Activated effector memory CD4-positive, alpha-beta T cell treated with Interleukin-2 at 50 U/mL for 16 hours (primary cell): ENCODE data around the gene AFG1L.
"Not testable (repeated sequence)": the region's sequence is repeated elsewhere in the genome, so short reads cannot be mapped to it uniquely, and the experiment has no call there.

Experiments used
- DNase-seq: peaks from one replicate; pipeline ENCODE4 v3.0.0-alpha.2; 2020

The AFG1L gene

DNA sequence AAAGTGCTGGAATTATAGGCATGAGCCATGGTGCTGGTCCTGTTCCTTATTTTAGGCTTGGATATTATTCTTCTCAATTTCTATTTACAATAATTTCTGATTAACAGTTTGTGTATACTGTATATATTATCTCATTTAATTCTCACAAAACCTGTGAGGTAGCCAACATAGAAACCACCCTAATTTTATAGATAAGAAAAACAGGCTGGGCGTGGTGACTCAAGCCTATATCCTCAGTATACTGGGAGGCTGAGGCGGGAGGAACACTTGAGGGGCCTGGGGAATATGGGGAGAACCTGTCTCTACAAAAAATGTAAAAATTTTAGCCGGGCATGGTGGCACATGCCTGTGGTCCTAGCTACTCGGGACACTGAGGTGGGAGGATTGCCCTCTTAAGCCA lies 3.8 kb upstream of the AFG1L start:
- no peak for DNase-seq

DNA sequence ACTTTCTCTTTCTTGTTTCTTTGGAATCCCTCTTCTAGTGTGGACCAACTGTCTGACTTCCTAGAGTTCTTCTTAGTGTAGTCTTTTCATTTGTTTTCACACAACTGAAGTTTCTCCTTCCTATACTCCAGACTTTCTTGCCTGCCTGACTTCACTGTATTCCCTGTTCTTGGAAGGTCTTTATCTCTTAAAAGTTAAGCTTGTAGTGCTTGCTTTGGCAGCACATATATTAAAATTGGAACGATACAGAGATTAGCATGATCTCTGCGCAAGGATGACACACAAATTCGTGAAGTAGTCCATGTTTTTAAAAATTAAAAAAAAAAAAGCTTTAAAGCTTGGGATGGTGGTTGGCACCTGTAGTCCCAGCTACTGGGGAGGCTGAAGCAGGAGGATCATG lies 2.3 kb upstream of the AFG1L start:
- DNase-seq: not testable (repeated sequence)

DNA sequence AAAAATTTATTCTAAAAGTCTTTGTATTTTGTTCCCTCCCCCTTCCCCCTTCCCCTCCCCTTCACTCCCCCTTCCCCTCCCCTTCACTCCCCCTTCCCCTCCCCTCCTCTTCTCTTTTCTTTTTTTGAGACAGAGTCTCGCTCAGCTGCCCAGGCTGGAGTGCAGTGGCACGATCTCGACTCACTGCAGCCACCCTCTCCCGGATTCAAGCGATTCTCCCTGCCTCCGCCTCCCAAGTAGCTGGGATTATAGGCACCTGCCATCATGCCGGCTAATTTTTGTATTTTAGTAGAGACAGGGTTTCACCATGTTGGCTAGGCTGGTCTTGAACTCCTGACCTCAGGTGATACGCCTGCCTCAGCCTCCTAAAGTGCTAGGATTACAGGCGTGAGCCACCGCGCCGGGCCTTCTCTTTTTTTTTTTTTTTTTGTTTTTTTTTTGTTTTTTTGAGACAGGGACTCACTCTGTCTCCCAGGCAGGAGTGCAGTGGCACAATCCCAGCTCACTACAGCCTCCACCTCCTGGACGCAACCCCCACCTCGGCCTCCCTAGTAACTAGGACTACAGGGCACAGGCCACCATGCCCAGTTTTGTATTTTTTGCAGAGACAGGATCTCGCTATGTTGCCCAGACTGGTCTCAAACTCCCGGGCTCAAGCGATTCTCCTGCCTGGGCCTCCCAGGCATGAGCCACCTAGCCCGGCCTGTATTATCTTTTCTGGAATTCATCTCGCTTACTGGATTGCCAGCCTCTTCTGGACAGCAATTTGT lies 1.1 kb upstream of the AFG1L start:
- DNase-seq: no peak

DNA sequence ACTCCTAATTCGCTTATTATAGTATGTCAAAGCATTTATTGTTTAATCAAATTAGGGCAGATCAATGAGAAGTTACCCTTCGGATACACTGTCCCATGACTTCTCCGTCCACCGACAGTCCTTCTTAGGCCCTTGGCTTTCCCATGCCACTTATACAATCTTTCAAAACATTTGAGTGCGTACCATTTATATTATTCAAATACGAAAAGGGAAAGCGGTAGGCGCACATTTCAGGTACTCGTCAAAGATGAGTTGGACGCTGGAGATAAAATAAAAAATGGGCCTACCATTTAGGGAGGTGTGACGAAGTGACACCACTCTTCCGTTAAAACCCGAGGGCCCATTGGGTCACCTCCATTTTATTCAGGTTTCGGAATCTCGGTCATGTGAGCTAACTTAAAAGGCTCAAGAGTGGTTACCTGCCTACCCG lies 542 bp upstream of the AFG1L start:
- DNase-seq: no peak

DNA sequence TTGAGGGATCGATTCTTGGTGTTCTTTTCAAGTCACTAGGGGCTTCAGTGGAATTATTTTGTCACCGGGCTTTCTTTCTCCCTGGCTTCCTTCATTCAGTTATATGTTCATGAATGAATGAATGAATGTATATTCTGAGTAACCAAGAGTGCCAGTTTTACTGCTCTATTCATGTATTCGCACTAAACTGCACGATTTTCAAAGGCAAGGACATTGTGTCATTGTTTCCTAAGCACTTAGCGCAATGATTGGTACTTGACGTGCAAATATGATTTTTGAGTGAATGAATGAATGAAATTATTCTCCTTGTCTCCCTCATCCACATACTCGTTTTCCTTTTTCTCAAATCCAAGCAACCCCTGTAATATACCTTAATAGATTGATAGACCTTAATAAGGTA lies 822 bp downstream of the AFG1L start:
- DNase-seq: no peak

DNA sequence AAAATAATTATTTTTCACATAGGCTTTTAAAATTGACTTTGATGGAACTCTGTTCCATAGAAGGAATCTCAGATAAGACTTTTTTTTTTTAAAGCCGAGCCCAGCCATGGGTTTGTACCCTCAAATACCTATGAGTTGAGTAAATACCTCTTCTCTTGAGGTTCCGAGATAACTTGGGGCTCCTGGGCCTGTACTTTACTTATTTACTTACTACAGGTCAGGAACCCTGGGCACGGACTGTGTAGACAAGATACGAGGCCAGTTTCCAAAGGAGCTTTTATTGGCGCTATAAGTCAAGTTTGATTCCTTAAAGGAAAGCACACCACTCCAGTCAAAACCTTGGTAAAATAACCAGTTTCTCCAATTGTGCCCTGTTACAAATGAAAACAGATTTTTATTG lies 7.5 kb downstream of the AFG1L start:
- DNase-seq: no peak

DNA sequence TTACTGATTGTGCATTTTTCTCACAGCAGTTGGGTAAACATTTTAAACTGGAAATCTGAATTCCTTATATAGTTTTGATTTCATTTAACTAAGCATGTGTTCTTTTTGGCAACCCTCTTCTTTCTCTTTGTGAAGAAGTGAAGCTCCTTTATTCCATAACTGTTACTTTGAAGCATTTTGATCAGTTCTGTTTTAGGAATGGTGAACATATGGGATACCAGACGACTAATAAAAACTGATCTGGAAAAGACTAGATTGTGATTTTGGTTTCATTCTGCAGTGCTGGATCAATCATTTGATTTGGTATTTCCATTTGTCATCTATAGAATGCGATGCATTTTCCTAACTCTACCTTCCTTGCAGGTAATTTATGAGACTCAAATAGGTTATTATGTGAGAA lies 9.8 kb downstream of the AFG1L start:
- no peak for DNase-seq

DNA sequence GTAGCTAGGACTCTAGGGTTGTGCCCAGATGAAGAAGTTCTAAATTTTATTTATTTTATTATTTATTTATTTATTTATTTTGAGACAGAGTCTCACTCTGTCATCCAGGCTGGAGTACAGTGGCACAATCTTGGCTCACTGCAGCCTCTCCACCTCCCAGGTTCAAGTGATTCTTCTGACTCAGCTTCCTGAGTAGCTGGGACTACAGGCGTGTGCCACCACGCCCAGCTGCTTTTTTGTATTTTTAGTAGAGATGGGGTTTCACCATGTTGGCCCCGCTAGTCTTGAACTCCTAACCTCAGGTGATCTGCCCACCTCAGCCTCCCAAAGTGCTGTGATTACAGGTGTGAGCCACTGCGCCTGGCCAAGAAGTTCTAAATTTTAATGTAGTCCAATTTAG lies 13.8 kb downstream of the AFG1L start:
- DNase-seq: not testable (repeated sequence)

DNA sequence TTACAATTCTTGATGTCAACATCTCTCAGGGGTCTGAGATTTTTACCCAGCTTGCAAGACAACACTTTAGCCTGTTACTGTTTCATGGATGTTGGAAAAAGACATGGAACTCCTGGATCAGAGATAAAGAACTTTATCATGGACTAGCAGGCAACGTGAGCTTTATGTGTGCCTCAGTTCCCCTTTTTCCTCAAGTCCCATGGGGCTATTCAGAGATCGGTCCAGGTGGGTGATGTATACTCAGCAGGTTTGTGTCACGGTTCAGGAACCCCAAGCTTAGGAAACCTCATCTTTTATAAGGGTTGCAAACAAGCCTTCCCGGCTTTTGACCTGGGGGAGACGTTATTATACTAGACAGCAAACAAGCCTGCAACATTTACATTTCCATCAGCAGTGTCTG lies 15.0 kb downstream of the AFG1L start:
- no peak for DNase-seq

DNA sequence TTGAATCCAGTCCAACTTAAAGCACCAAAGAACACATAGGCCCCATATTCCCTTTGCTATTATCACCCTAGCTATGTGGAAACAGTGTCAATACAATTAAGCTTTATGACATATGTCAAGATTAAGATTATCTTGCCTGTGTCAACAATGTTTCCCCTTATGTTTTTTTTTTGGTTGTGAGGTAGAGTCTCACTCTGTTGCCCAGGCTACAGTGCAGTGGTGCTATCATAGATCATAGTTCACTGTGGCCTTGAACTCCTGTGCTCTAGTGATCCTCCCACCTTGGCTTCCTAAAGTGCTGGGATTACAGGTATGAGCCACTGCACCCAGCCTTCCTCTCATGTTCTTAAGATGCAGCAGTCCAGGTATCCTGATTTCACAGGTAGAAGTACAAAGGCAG lies 17.8 kb downstream of the AFG1L start:
- no peak for DNase-seq

DNA sequence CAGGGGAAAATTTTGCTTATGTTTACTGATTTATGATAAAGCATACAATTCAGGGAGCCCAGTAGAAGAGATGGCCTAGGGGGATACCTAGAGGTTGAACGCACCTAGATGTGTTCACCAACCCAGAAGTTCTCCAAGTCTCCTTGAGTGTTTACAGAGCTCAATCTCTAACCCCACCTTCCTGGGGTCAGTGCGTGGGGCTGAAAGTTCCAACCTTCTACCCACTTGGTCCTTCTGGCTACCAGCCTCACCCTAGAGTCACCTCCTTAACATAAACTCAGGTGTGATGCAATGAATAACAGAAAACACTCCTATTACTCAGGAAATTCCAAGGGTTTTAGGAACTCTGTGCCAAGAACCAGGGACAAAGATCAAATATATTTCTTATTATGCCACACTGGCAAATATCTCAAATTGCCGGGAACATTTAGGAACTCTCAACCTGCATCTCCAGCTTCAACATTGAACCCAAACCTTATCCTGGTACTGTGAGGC lies 26.4 kb downstream of the AFG1L start:
- no peak for DNase-seq

DNA sequence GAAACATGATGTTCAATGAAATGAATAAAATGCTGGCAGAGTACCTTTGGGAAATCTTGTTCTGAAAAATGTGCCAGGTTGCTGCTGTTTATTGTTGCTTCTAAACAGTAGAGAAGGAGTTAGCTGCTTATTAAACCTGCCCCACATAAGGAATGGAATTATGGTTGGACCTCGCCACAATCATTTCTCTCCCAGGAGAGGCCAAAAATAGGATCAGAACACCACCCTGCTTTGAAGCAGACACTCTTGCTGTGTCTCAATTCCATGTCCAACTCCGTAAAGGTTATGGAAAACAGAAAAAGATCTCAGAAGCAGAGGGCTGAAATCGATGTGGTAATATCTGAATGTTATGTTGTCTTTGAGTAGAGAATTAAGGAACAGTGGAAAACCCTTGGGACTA lies 27.9 kb downstream of the AFG1L start:
- DNase-seq: no peak

DNA sequence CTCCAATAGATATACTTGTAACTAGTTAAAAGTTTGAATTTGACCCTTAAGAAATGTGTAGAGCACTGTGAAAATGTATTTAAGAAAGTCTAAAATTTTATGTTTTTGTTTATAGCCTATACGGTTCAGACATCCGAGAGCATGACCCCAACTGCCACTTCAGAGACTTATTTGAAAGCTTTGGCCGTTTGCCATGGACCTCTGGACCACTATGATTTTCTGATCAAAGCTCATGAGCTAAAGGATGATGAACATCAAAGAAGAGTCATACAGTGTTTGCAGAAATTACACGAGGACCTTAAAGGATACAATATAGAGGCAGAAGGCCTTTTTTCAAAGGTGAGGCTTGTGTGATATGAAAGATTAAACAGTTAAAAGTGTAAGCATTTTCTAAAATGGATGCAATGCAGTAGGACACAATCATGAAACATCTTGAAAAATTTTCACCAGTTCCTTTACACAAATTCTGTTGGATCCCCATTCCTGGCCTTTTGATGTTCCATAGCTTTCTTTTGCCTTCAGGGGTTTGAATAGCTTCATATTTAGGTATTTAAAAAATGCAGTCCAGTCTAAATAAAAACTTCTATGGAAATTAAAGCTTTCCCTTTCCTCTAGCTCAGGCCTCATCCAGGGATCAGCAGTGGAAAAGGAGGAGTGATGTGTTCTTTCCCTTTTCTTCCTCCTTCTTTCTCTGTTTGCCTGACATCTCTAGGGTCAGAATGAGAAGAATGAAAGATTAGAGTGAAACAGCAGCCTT lies 29.0 kb downstream of the AFG1L start:
- no peak for DNase-seq

DNA sequence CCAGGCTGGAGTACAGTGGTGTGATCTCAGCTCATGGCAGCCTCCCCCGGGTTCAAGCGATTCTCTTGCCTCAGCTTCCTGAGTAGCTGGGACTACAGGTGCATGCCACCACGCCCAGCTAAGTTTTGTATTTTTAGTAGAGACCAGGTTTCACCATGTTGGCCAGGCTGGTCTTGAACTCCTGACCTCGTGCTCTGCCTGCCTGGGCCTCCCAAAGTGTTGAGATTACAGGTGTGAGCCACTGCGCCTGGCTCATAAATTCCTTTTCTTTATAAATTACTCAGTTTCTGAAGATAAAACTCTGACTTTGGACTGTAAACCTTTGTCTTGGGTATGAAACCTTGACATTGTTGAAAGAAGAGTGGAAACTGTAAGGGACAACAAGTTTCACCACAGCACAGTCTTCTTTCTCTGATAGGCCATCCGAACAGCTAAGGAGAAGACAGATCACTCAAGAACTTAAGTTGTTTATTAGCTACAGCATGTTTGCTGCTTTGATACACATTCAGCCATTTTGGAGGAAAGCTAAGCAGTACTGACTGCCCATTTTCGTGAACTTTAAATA lies 35.4 kb downstream of the AFG1L start:
- DNase-seq: not testable (repeated sequence)

DNA sequence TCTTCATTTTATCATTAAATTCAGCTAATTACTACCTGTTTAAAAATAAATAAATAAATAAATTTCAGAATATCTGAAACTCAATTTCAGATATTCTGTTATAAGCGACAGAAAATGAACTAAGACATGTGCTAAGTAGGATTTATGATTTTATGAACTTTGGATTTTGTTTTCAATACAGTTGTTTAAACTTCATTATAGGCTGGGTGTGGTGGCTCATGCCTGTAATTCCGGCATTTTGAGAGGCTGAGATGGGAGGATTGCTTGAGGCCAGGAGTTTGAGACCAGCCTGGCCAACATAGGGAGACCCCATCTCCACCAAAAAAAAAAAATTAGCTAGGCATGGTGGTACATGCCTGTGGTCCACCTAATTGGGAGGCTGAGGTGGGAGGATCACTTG lies 36.0 kb downstream of the AFG1L start:
- no peak for DNase-seq

DNA sequence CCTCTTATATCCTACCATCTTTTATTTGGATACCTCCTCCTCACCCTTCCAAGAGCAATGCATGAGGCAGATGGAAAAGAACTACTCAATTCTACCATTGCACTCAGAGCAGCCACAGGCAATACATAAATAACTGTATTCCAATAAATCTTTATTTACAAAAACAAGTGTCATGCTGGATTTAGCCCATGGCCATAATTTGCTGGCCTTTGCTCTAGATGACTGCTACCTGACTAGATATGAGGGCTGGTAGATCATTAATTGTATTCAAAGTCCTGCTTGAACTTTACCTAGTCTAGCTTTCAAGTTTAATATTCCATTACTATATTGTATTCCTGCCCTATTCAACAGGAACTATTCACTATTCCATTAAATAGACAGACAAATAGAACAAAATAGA lies 37.1 kb downstream of the AFG1L start:
- no peak for DNase-seq

DNA sequence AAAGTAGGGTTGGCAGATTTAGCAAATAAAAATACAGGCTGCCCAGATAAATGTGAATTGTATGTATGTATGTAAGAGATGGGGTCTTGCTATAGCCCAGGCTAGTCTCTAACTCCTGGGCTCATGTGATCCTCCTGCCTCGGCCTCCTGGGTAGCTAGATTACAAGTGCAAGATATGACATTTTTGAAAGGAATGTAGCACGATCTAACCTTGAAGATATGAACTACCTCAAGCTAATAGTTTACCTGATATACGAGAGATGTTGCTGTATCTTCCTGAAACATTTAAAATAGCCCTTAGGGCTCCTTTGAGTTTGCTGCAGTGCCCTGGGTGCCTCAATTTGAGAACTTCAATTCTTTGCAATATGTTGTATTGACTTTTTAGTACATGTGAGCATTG lies 42.1 kb downstream of the AFG1L start:
- DNase-seq: no peak

DNA sequence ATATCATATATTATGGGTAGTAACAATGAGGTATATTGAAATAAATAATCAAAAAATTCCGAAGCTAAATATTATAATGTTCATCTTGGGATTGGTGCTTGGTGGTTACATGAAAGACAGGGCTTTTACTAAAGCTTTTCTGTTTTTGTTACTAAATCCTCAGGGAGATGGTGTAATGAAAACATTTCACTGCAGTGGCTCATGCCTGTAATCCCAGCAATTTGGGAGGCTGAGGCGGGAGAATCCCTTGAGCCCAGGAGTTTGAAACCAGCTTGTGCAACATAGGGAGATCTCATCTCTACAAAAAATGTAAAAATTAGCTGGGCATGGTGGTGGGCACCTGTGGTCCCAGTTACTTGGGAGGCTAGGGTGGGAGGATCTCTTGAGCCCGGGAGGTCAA lies 42.9 kb downstream of the AFG1L start:
- no peak for DNase-seq

DNA sequence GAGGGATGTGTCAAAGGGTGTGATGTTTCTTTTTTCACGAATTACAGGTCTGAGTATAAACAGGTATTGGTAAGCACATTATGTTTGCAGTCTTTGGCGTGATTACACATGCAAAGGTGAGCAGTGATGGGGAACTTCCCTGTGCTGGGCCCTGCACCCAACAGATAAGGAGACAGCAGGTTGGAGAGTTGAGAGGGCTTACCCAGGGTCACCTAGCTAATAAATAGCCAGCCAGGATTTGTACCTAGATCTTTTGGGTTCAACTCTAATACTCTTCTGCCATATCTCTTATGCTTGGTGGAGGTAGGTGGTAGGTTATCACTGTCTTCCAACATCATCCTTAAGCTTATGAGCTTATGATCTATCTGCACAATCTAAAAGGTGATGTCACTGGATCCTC lies 46.5 kb downstream of the AFG1L start:
- no peak for DNase-seq

DNA sequence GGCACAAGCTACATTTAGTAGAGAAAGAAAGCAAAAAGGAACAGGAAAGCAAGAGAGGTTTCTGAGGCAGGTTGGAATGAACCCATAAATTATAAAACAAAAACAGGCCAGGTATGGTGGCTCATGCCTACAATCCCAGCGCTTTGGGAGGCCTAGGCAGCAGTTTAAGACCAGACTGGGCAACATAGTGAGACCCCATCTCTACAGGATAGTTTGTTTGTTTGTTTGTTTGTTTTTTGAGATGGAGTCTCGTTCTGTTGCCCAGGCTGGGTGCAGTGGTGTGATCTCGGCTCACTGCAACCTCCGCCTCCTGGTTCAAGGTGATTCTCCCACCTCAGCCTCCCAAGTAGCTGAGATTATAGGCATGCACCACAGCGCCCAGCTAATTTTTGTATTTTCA lies 49.0 kb downstream of the AFG1L start:
- no peak for DNase-seq

DNA sequence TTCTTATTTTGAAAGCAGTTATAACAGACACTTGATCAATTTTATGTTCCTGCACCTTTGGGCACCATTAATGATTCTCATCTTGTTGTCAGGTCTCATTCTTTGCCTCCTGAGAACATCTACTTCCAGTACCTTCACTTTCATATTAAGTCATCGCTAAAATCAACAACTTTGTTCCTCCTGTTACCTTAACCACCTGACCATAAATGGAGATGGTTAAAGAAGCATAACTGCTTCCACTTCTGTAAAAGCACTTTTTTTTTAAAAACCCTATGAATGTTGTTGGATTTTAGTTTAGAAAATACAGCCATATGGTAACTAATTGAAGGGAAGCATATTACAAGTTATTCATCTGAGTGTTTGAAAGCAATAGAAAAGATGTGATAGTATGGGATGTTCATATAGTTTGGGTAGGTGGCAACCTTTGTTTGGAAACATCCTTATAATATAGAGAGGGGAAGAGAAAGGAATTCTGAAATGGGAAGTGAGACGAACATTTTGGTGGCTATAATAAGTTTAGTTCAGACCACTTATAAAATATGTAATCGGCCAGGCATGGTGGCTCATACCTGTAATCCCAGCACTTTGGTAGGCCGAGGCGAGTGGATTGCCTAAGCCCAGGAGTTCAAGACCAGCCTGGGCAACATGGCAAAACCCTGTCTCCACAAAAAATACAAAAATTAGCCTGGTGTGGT lies 53.9 kb downstream of the AFG1L start:
- DNase-seq: no peak

DNA sequence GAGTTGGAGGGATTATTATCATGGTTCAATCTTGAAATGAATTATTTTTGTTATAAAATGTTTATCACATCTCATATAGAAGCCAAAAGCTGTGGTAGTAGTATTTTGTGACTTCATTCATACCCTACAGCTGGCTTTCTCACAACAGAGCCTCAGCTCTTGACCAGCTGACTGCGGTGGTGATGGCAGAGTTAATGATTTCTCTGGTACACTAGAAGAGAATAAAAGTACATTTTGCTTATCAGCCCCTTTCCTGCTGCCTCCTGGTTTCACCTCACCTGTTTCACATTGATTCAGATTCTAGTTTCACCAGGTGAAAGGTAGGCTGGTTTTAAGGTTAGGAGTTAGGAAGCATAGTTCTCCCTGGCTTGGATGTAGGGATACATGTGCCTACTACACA lies 55.7 kb downstream of the AFG1L start:
- no peak for DNase-seq

DNA sequence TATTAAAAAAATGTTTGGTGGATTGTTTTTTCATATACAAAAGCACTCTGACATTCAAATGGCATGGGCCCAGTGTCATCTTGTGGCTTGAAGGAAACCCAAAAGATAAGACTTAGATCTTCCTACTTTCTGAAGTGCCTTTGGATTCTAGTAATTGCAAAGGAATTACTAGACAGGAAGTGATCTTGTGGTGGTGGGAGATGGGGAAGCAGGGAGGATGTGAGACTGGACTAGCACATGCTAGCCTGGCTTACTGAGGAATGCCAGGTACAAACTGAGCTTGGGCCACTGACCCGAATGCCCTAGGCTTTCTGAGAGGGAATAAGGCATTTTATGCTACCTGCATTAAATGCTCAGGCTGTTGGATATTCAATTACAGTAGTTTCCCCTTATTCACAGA lies 59.0 kb downstream of the AFG1L start:
- DNase-seq: no peak

DNA sequence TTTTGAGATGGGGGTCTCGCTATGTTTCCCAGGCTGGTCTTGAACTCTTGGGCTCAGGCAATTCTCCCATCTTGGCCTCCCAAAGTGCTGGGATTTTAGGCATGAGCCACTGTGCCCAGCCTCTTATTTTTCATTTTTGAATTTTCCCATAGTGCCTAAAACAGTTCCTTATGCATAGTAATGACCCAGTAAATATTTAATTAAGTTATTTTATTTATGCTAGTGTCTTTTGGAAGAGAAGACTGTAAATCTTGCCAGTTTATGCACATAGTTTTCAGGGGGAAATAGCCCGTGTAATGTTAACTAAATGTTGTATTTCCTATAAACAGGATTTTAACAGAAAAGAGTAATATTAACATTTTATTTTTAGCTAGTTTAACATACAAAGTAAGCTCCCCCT lies 60.3 kb downstream of the AFG1L start:
- no peak for DNase-seq
